Type B pancreatic cell (in vitro differentiated cells): ENCODE measurements around the gene TGFB3. TPM values are rescaled to one million over a fixed set of nuclear protein-coding genes. Genes with fewer than 3 reads are reported as not detected.

Experiments used
- DNase-seq: peaks from one replicate; pipeline ENCODE4 v3.0.0; 2021; ENCODE audit warnings: mixed read lengths; ENCODE audit not compliant: unreplicated experiment; ENCODE audit errors: extremely low spot score
- H3K27ac Mint-ChIP-seq: 2 replicates; pipeline ENCODE4 v1.8.0; 2021; ENCODE audit warnings: mild to moderate bottlenecking, mixed read lengths
- H3K27me3 Mint-ChIP-seq: 2 replicates; pipeline ENCODE4 v1.8.0; 2021; ENCODE audit warnings: mixed read lengths
- H3K36me3 Mint-ChIP-seq: 2 replicates; pipeline ENCODE4 v1.8.0; 2021; ENCODE audit warnings: mixed read lengths
- H3K4me1 Mint-ChIP-seq: one replicate; pipeline ENCODE4 v1.8.0; 2021; ENCODE audit warnings: mixed read lengths; ENCODE audit not compliant: unreplicated experiment
- H3K4me3 Mint-ChIP-seq: 2 replicates; pipeline ENCODE4 v1.8.0; 2021; ENCODE audit warnings: mild to moderate bottlenecking, mixed read lengths
- H3K9me3 Mint-ChIP-seq: 2 replicates; pipeline ENCODE4 v1.8.0; 2021; ENCODE audit warnings: mixed read lengths
- CTCF ChIP-seq: fragments of 200-600 bp; sonication (generic); conservative IDR thresholded peaks from 2 replicates; pipeline ENCODE4 v1.5.0; 2021; ENCODE audit warnings: antibody characterized with exemption, mild to moderate bottlenecking
- total RNA-seq: library from RNA; stranded (reverse); gene quantifications from 2 replicates; pipeline ENCODE4 v1.2.1, GENCODE V29; 2021; ENCODE audit warnings: low replicate concordance

TGFB3 gene
- total RNA-seq, 1 donor from 2014 or later = 45.3 TPM

- DNase-seq = no peak
- Mint-ChIP-seq H3K9me3 (no peaks in the 10 kb centered on the region), H3K4me1 (peaks cover 5% of the 10 kb centered on the region), H3K27ac (no peak overlapping the region), H3K36me3 (peaks cover 45% of the 10 kb centered on the region), H3K4me3 (no peak overlapping the region), H3K27me3 (no peaks in the 10 kb centered on the region)
- TF ChIP-seq CTCF = no peak
These were observed 22.8 kb downstream of the TGFB3 start for GRCh38 chr14:75959031-75959430.

DNA sequence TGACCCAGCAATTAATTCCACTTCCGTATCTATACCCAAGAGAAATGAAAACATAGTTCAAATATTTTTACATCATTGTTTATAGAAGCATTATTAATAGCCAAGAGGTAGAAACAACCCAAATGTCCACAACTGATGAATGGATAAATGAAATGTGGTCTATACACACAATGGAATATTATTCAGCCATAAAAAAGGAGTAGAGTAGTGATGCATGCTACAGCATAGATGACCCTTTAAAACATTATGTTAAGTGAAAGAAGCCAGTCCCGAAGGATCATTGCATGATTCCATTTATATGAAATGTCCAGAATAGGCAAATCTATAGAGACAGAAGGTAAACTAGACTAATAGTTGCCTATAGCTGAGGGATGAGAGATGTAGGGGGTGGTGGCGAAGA is 29.3 kb downstream of the TGFB3 start:
- TF ChIP-seq CTCF = no peak
- no peak overlapping the region for H3K27ac Mint-ChIP-seq
- no peak overlapping the region for H3K4me3 Mint-ChIP-seq
- H3K27me3 Mint-ChIP-seq = no peaks in the 10 kb centered on the region
- no peak for DNase-seq
- peaks cover 10% of the 10 kb centered on the region for H3K9me3 Mint-ChIP-seq
- H3K4me1 Mint-ChIP-seq = no peaks in the 10 kb centered on the region
- H3K36me3 Mint-ChIP-seq = peaks cover 16% of the 10 kb centered on the region

DNA sequence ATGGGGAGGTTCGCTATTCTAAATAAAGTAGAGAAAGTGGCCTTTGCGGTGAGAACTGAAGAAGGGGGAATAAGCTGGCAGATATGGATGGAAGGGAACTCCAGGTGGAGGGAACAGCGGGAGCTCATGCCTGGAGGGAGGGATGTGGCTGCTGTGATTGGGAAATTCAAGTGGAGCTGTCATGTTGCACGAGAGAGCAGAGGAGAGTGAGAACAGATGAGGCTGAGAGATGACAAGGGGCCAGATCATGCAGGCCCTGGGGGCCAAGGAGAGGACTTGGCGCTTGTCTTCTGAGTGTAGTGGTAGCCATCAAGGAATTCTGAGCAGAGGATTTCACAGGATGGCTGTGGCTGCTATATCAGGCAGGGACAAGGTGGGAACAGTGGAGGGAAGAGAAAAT is 35.0 kb downstream of the TGFB3 start:
- peaks cover 1% of the 10 kb centered on the region for H3K9me3 Mint-ChIP-seq
- no peak for TF ChIP-seq CTCF
- no peak overlapping the region for H3K27ac Mint-ChIP-seq
- H3K4me1 Mint-ChIP-seq = no peaks in the 10 kb centered on the region
- peaks cover 6% of the 10 kb centered on the region for H3K36me3 Mint-ChIP-seq
- no peak for DNase-seq
- H3K27me3 Mint-ChIP-seq = no peaks in the 10 kb centered on the region
- H3K4me3 Mint-ChIP-seq = no peak overlapping the region

- no peak for DNase-seq
- TF ChIP-seq CTCF = no peak
- H3K4me3 Mint-ChIP-seq = no peak overlapping the region
- no peaks in the 10 kb centered on the region for H3K4me1 Mint-ChIP-seq
- peaks cover 4% of the 10 kb centered on the region for H3K36me3 Mint-ChIP-seq
- H3K27me3 Mint-ChIP-seq = no peaks in the 10 kb centered on the region
- H3K9me3 Mint-ChIP-seq = no peaks in the 10 kb centered on the region
- H3K27ac Mint-ChIP-seq = no peak overlapping the region
These were observed 37.1 kb downstream of the TGFB3 start for GRCh38 chr14:75944607-75945241.

DNA sequence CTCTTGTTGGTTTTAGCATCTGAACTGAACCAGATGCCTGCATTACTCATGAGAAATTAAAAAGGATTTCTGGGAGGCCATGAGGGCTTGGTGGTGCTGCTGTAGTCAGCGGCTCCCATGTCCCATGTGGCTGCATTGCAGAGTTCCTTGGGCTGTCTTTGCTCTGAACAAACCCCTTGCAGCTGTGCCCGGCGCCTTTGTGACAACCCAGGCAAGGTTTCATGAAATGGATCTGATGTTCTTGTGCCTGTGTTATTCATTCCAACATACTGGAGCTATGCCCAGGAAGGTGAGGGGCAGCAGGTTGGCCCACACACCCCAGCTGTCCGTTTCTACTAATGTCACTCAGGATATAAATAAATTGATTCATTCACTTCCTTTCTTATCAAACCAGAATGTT is 40.8 kb downstream of the TGFB3 start:
- Mint-ChIP-seq H3K4me3 (no peak overlapping the region), H3K27ac (no peak overlapping the region), H3K36me3 (peaks cover 13% of the 10 kb centered on the region), H3K9me3 (no peaks in the 10 kb centered on the region), H3K4me1 (peaks cover 6% of the 10 kb centered on the region), H3K27me3 (no peaks in the 10 kb centered on the region)
- TF ChIP-seq CTCF = no peak
- no peak for DNase-seq

DNA sequence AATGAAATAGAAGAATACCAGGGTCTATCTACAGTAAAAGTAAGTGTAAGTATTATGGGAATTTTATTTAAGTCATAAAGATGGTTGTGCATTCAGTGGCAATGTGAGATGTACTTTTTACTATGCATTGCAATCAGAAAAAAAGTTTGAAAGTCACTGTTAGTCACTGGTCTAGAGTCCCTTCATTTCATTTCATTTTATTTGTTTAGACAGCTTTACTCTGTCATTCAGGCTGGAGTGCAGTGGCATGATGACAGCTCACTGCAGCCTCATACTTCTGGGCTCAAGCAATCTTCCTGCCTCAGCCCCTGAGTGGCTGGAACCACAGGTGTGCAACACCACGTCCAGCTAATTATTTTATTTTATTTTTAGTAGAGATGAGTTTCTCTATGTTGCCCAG is 42.6 kb downstream of the TGFB3 start:
- Mint-ChIP-seq H3K4me3 (no peak overlapping the region), H3K27me3 (no peaks in the 10 kb centered on the region), H3K27ac (no peak overlapping the region), H3K4me1 (peaks cover 6% of the 10 kb centered on the region), H3K36me3 (peaks cover 13% of the 10 kb centered on the region), H3K9me3 (no peaks in the 10 kb centered on the region)
- no peak for TF ChIP-seq CTCF
- no peak for DNase-seq
